ENCODE measurements around the gene GCGR.

GRCh38 chr17:81817758-81818147 lies 13.8 kb downstream of the GCGR start:
- no peak for TF ChIP-seq CTCF (IDR thresholded peaks at IDR 0.05 in 8 of 11, conservative IDR thresholded peaks at IDR 0.05 in 3 of 11)
- TF ChIP-seq POLR2A (IDR thresholded peaks at IDR 0.05) = no peak
- no peak for TF ChIP-seq POLR2AphosphoS5 (IDR thresholded peaks at IDR 0.05)
